Bronchial epithelial cell (primary cell): ENCODE results near the gene UBE3C. TPM values are rescaled to one million over a fixed set of nuclear protein-coding genes. Genes with fewer than 3 reads are reported as not detected.
A peak's percentile ranks its signal among the peaks of the same experiment; 100 is the strongest.

ENCODE experiments used
- DNase-seq: peaks from one replicate; pipeline ENCODE4 v3.0.0-alpha.2; 2010; ENCODE audit warnings: low read depth
- FAIRE-seq: peaks from 2 replicates; lab custom pipeline; 2011; peaks lifted over from hg19 to GRCh38; lab: Jason Lieb, UNC
- H3K27me3 ChIP-seq: 2 replicates; pipeline ENCODE4 v1.5.1; 2011; ENCODE audit warnings: low read length; ENCODE audit not compliant: control insufficient read depth, insufficient read depth
- H3K36me3 ChIP-seq: 2 replicates; pipeline ENCODE4 v1.5.1; 2011; ENCODE audit warnings: low read length; ENCODE audit not compliant: control insufficient read depth, insufficient read depth
- H3K4me3 ChIP-seq: 2 replicates; pipeline ENCODE4 v1.5.1; 2011; ENCODE audit warnings: mild to moderate bottlenecking, low read depth, low read length, control low read depth
- CTCF ChIP-seq: IDR thresholded peaks from 2 replicates; pipeline ENCODE4 v1.5.1; 2011; ENCODE audit warnings: mild to moderate bottlenecking, moderate library complexity, low read length, control low read depth, inconsistent platforms; ENCODE audit not compliant: insufficient read depth, severe bottlenecking
- total RNA-seq: library from RNA; depleted of rRNA; stranded (reverse); fragments of >200 nt; gene quantifications from 2 replicates; pipeline ENCODE4 v1.2.1, GENCODE V29; 2014

The UBE3C gene
- total RNA-seq, 1 donor from 2014 or later = 89.5 TPM

- TF ChIP-seq CTCF = no peak
- FAIRE-seq (no peak), DNase-seq (no peak)
- Histone ChIP-seq H3K27me3 (no peaks in the 10 kb centered on the region), H3K36me3 (no peaks in the 10 kb centered on the region), H3K4me3 (peak overlapping the region; percentile 45)
Measured at GRCh38 chr7:157278791-157279724, 140.3 kb downstream of the UBE3C start.

- no peak for DNase-seq
- Histone ChIP-seq H3K4me3 (peak overlapping the region; percentile 45), H3K27me3 (no peaks in the 10 kb centered on the region), H3K36me3 (no peaks in the 10 kb centered on the region)
- no peak for FAIRE-seq
- no peak for TF ChIP-seq CTCF
Measured at GRCh38 chr7:157279741-157280215, 141.1 kb downstream of the UBE3C start.

GRCh38 chr7:157280216-157280841 lies 141.6 kb downstream of the UBE3C start:
- FAIRE-seq (no peak), DNase-seq (no peak)
- H3K36me3 ChIP-seq = no peaks in the 10 kb centered on the region
- TF ChIP-seq CTCF = no peak
- H3K4me3 ChIP-seq = no peak overlapping the region
- H3K27me3 ChIP-seq = no peaks in the 10 kb centered on the region

- DNase-seq = no peak
- Histone ChIP-seq H3K36me3 (no peaks in the 10 kb centered on the region), H3K27me3 (no peaks in the 10 kb centered on the region), H3K4me3 (no peak overlapping the region)
- no peak for FAIRE-seq
- TF ChIP-seq CTCF = no peak
Measured at GRCh38 chr7:157281221-157281998, 142.7 kb downstream of the UBE3C start.

GRCh38 chr7:157282141-157282801 lies 143.5 kb downstream of the UBE3C start:
- peak; percentile 33 for DNase-seq

More at GRCh38 chr7:157282141-157282801, 143.5 kb downstream of the UBE3C start:
- no peak for TF ChIP-seq CTCF
- FAIRE-seq = no peak
- H3K4me3 ChIP-seq = no peak overlapping the region
- no peaks in the 10 kb centered on the region for H3K27me3 ChIP-seq
- H3K36me3 ChIP-seq = no peaks in the 10 kb centered on the region
